Stimulated activated CD4-positive, alpha-beta T cell treated with anti-CD3 and anti-CD28 coated beads, Interleukin-4, amount 100 ng/mL, for 1 hour (primary cell): Measurements from ENCODE around the gene MYH4.

ENCODE experiments used
- DNase-seq: peaks from one replicate; pipeline ENCODE4 v3.0.0-alpha.2; 2020

MYH4 gene

GRCh38 chr17:10421211-10421610 lies 48.1 kb downstream of the MYH4 start:
- DNase-seq: no peak

GRCh38 chr17:10420811-10421210 lies 48.5 kb downstream of the MYH4 start:
- DNase-seq: no peak

- no peak for DNase-seq
Measured at GRCh38 chr17:10417431-10417830, 51.9 kb downstream of the MYH4 start.

GRCh38 chr17:10415161-10415560 lies 54.2 kb downstream of the MYH4 start:
- DNase-seq: no peak

- no peak for DNase-seq
Measured at GRCh38 chr17:10403589-10403988, 65.8 kb downstream of the MYH4 start.

GRCh38 chr17:10398352-10398751 lies 71.0 kb downstream of the MYH4 start:
- DNase-seq: no peak

- DNase-seq: no peak
Measured at GRCh38 chr17:10396524-10397163, 72.7 kb downstream of the MYH4 start.

GRCh38 chr17:10394201-10394887 lies 75.0 kb downstream of the MYH4 start:
- DNase-seq: no peak
